Left kidney (tissue), 2 donors: ENCODE measurements around the gene PSAP. TPM values are rescaled to one million over a fixed set of nuclear protein-coding genes. Genes with fewer than 3 reads are reported as not detected.

Experiments used
- DNase-seq: peaks from one replicate; pipeline ENCODE4 v3.0.0-alpha.2; 2013
- polyA plus RNA-seq: library from polyadenylated mRNA; unstranded; fragments of 120-200 nt; gene quantifications from one replicate; pipeline ENCODE4 v1.2.1, GENCODE V29; 2013; ENCODE audit not compliant: insufficient read length

PSAP gene
- polyA plus RNA-seq, 1 donor: 769 TPM

- no peak for DNase-seq
Measured at GRCh38 chr10:71784679-71785272, 66.3 kb downstream of the PSAP start.

GRCh38 chr10:71783917-71784678, 67.0 kb downstream of the PSAP start:
- no peak for DNase-seq

GRCh38 chr10:71782917-71783490, 68.0 kb downstream of the PSAP start:
- no peak for DNase-seq

- no peak for DNase-seq
Measured at GRCh38 chr10:71782221-71782916, 68.7 kb downstream of the PSAP start.

GRCh38 chr10:71780719-71781118, 70.3 kb downstream of the PSAP start:
- no peak for DNase-seq

- DNase-seq: no peak
Measured at GRCh38 chr10:71780156-71780555, 70.9 kb downstream of the PSAP start.

GRCh38 chr10:71779641-71780040, 71.4 kb downstream of the PSAP start:
- no peak for DNase-seq

- DNase-seq: no peak
Measured at GRCh38 chr10:71778071-71778825, 72.8 kb downstream of the PSAP start.

- DNase-seq: no peak
Measured at GRCh38 chr10:71777213-71777985, 73.7 kb downstream of the PSAP start.

GRCh38 chr10:71776481-71776925, 74.5 kb downstream of the PSAP start:
- DNase-seq: no peak

- no peak for DNase-seq
Measured at GRCh38 chr10:71774916-71775702, 75.9 kb downstream of the PSAP start.

GRCh38 chr10:71773221-71773971, 77.7 kb downstream of the PSAP start, which contains the start of gene VSIR:
Gene VSIR (minus strand): TSS chr10:71773520. CDS start chr10:71773439, 81 bp downstream.
- peak; percentile 76 for DNase-seq

GRCh38 chr10:71772832-71773220, 78.2 kb downstream of the PSAP start:
- no peak for DNase-seq

- no peak for DNase-seq
Measured at GRCh38 chr10:71771821-71772617, 79.0 kb downstream of the PSAP start.

GRCh38 chr10:71771204-71771603, 79.8 kb downstream of the PSAP start:
- no peak for DNase-seq

GRCh38 chr10:71770789-71771188, 80.3 kb downstream of the PSAP start:
- no peak for DNase-seq

GRCh38 chr10:71770255-71770654, 80.8 kb downstream of the PSAP start:
- no peak for DNase-seq

- DNase-seq: no peak
Measured at GRCh38 chr10:71769279-71769823, 81.7 kb downstream of the PSAP start.
